HG03159 (cell line): ENCODE measurements around the gene IGFBPL1.

Experiments
- ATAC-seq: cut with Tn5 transposase; IDR thresholded peaks from one replicate; pipeline ENCODE4 v1.9.1; 2021; ENCODE audit warnings: mild to moderate bottlenecking, moderate library complexity; ENCODE audit not compliant: unreplicated experiment

The IGFBPL1 gene

GRCh38 chr9:38358390-38359296 lies 65.6 kb downstream of the IGFBPL1 start:
- no peak for ATAC-seq

DNA sequence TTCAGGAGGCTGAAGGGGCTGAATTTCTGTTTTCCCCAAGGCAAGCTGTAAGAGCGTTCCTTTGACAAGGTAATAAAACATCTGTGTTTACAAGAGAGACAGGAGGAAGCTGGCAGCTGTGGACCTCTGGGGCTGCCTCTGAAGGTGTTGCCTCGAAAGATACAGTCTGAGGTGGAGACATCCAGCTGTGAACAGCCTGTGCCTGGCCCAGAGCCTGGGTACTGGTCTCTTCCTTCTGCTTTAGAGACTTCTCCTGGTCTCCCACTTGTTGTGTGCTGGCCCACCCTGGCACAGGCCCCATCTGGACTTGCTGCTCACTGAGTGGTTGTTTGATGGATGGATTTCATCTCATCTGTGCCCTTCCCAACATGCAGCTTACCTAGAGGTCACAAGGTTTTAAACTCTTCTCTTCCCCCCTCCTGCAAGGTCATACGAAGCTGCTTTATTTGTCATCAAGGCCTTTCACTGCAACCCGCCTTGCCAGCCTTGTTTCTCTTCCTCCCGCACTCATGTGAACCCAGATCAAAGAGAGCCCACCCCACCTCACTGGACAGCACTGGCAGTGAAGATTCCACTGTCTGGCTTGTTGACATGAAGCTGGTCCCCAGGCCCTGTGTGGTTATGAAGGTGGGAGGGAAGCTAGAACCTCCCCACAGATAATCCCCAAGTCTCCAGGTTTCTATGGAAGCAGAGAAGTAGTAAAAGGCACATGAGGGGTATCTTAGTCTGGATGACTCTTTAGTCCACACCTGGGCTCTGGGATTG lies 66.7 kb downstream of the IGFBPL1 start:
- no peak for ATAC-seq

DNA sequence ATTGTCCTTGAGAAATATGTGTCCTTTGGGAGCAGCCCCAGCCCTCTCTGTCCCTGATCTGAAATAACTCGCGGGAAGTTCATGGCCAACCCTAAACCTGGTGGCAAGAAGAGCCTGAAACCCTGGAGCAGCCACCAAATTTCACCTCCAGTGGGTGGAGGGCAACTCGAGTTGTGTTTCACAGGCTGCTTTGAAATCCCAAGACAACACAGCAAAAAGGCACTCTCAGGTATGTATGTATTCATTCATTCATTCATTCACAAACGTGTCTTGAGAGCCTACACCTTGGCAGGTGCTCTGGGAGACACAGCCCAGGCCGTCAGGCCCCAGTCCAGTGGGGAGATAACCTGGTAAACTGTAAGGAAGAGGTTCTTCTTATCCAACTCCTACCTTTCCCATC lies 67.4 kb downstream of the IGFBPL1 start:
- ATAC-seq, result no peak
